Stomach (tissue), 9 donors: Measurements from ENCODE around the gene TBC1D30. TPM values are rescaled to one million over a fixed set of nuclear protein-coding genes. Genes with fewer than 3 reads are reported as not detected.
A peak's percentile ranks its signal among the peaks of the same experiment; 100 is the strongest.

Experiments
- DNase-seq, 2 donors: peaks; one replicate each; pipeline versions ENCODE4 v3.0.0 to v3.0.0-alpha.2; 2013 to 2019
- H3K27ac ChIP-seq, 5 donors: fragments of 200-600 bp in 4 of 5; sonication (generic) in 4 of 5; one replicate each; pipeline ENCODE4 v1.5.1; 2013 to 2019; ENCODE audit warnings: mild to moderate bottlenecking in 1 of 5, moderate library complexity in 1 of 5
- H3K27me3 ChIP-seq, 3 donors: fragments of 200-600 bp; sonication (generic); one replicate each; pipeline ENCODE4 v1.5.1; 2017 to 2019; ENCODE audit warnings: mixed run types in 1 of 3
- H3K36me3 ChIP-seq, 4 donors: fragments of 200-600 bp; sonication (generic); 1 replicate in 3 of 4; 2 replicates in 1 of 4; pipeline ENCODE4 v1.5.1; 2016 to 2019
- H3K4me1 ChIP-seq, 4 donors: fragments of 200-600 bp; sonication (generic); one replicate each; pipeline ENCODE4 v1.5.1; 2016 to 2019
- H3K4me3 ChIP-seq, 4 donors: fragments of 200-600 bp; sonication (generic) in 3 of 4; one replicate each; pipeline ENCODE4 v1.5.1; 2016 to 2019; ENCODE audit warnings: mild to moderate bottlenecking in 1 of 4
- H3K9me3 ChIP-seq, 4 donors: fragments of 200-600 bp; sonication (generic); one replicate each; pipeline ENCODE4 v1.5.1; 2016 to 2019
- EP300 ChIP-seq: sonication (generic); formaldehyde crosslinking; IDR thresholded peaks from one replicate; pipeline ENCODE4 v1.6.1; 2017; ENCODE audit warnings: antibody characterized with exemption
- POLR2A ChIP-seq, 4 donors: fragments of 450-650 bp; IDR thresholded peaks; one replicate each; pipeline ENCODE4 v1.6.1; 2016; ENCODE audit warnings: antibody characterized with exemption in 4 of 4, control low read depth in 2 of 4, mild to moderate bottlenecking in 1 of 4, moderate library complexity in 1 of 4
- POLR2AphosphoS5 ChIP-seq, 3 donors: sonication (generic); formaldehyde crosslinking; IDR thresholded peaks; one replicate each; pipeline ENCODE4 v1.6.1; 2016; ENCODE audit warnings: antibody characterized with exemption in 3 of 3
- WGBS, 5 donors: extraction: QIAGEN DNeasy Blood & Tissue Kit in 3 of 5; methylation state at CpG; one replicate each; pipeline versions ENCODE4 v1.1.5 to v1.1.7; 2013 to 2018; 5-methylcytosine and 5-hydroxymethylcytosine counted together
- intact Hi-C: fragments of 100-400 bp; cut with DNase I; formaldehyde crosslinking; loops from one replicate; pipeline ENCODE4 v1.15.1; 2023; ENCODE audit warnings: low total_unique reads
- polyA plus RNA-seq, 3 donors: library from polyadenylated mRNA; stranded (reverse); fragments of 200-250 nt; gene quantifications; one replicate each; pipeline ENCODE4 v1.2.3, GENCODE V29; 2013
- total RNA-seq, 5 donors: library from RNA; depleted of rRNA; stranded (reverse); fragments of >200 nt; gene quantifications; one replicate each; pipeline versions ENCODE4 v1.1.0 to v1.2.3, GENCODE V29; 2014 to 2016
- TF ChIP-seq, protein P1 (sequence below), 7 experiments: fragments of 450-650 bp in 4 of 7; fragments of 200-600 bp in 3 of 7; sonication (generic) in 3 of 7; IDR thresholded peaks; one replicate each; pipeline ENCODE4 v1.5.1; 2016 to 2019; ENCODE audit warnings: antibody characterized with exemption in 7 of 7, control low read depth in 2 of 7, mild to moderate bottlenecking in 1 of 7
- donor health status: healthy with polysubstance abuse.
- donor health status: Bipolar disorder and iron deficiency.
- donor health status: healthy.

TBC1D30 gene
- total and polyA plus RNA-seq, 8 donors: 1.8 to 41.1 (median 8.9) TPM

DNA sequence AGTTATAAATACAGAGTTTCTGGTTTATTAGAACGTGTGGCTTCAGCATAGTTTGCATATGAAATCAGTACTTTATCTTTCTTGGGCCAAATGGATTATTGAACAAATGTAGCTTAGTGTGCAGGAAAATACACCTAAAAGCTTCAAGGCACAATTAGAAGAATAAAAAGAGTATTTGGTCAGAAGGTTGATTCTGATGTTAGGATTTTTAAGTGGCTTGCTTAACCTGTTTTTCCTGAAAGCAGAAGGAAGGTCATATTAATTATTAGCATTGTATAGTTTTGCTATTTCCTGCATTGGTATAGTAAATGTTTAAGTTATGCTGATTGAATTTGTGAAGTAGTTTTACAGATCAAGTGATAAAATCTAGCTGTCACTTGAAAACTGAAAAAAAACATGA is 34.3 kb upstream of the TBC1D30 start:
- H3K4me3 ChIP-seq: no peak overlapping the region
- H3K4me1 ChIP-seq: peaks cover 0 to 9% (median 3%) of the 10 kb centered on the region in 4 donors
- H3K27me3 ChIP-seq: peaks cover 0 to 12% (median 0%) of the 10 kb centered on the region in 3 donors
- 28 to 48% (median 36%) methylated on average over 1 of the region's 1 CpG for WGBS, 5 donors
- H3K36me3 ChIP-seq: peaks cover 0 to 9% (median 4%) of the 10 kb centered on the region in 4 donors
- H3K9me3 ChIP-seq: no peaks in the 10 kb centered on the region
- intact Hi-C loops: no loop called here
- H3K27ac ChIP-seq: no peak overlapping the region
- peak in 1 of 2 donors; percentile 56 for DNase-seq
- no peak for TF ChIP-seq POLR2AphosphoS5 (IDR thresholded peaks at IDR 0.05)
- TF ChIP-seq EP300: no peak
- TF ChIP-seq POLR2A (IDR thresholded peaks at IDR 0.05): no peak
- TF ChIP-seq, protein P1, sequence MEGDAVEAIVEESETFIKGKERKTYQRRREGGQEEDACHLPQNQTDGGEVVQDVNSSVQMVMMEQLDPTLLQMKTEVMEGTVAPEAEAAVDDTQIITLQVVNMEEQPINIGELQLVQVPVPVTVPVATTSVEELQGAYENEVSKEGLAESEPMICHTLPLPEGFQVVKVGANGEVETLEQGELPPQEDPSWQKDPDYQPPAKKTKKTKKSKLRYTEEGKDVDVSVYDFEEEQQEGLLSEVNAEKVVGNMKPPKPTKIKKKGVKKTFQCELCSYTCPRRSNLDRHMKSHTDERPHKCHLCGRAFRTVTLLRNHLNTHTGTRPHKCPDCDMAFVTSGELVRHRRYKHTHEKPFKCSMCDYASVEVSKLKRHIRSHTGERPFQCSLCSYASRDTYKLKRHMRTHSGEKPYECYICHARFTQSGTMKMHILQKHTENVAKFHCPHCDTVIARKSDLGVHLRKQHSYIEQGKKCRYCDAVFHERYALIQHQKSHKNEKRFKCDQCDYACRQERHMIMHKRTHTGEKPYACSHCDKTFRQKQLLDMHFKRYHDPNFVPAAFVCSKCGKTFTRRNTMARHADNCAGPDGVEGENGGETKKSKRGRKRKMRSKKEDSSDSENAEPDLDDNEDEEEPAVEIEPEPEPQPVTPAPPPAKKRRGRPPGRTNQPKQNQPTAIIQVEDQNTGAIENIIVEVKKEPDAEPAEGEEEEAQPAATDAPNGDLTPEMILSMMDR (IDR thresholded peaks at IDR 0.05): no peak

DNA sequence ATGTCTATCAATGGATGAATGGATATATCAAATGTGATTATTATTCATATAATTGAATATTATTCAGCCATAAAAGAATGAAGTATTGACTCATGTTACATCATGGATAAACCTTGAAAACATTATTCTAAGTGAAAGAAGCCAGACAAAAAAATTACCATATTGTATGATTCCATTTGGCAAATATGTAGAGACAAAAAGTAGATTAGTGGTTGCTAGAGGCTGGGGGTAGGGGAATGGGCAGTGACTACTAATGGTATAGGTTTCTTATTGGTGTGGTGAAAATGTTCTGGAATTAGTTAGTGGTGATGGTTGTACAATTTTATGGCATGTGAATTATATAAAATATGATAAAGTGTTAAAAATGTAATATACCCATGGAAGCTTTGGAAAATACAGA is 33.4 kb upstream of the TBC1D30 start:
- H3K4me1 ChIP-seq: peaks cover 0 to 13% (median 6%) of the 10 kb centered on the region in 4 donors
- DNase-seq: no peak
- no peak for TF ChIP-seq POLR2A (IDR thresholded peaks at IDR 0.05)
- TF ChIP-seq, protein P1 (IDR thresholded peaks at IDR 0.05): no peak
- no peak for TF ChIP-seq EP300
- no peak for TF ChIP-seq POLR2AphosphoS5 (IDR thresholded peaks at IDR 0.05)
- peaks cover 0 to 5% (median 0%) of the 10 kb centered on the region in 3 donors for H3K27me3 ChIP-seq
- peaks cover 0 to 8% (median 4%) of the 10 kb centered on the region in 4 donors for H3K36me3 ChIP-seq
- H3K9me3 ChIP-seq: no peaks in the 10 kb centered on the region
- H3K4me3 ChIP-seq: no peak overlapping the region
- H3K27ac ChIP-seq: no peak overlapping the region
- intact Hi-C loops: no loop called here

DNA sequence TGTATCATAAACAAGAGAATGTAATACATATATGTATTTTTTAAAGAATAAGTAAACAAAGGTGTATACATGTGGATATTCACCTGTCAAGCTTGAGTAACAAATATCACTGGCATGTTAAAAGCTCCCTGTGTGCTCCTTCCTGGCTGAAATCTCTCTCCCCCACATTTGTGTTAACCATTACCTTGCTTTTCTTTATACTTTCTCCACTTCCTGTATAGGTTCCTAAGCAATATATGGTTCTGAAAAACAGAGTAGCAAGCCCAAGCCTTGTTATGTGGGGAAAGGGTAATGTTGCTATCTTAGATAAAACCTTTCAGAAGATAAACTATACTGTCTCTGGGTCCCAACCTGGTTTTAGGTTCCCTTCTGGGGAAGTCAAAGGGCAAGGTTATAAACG is 32.3 kb upstream of the TBC1D30 start:
- H3K27ac ChIP-seq: no peak overlapping the region
- DNase-seq: no peak
- H3K4me1 ChIP-seq: peaks cover 0 to 24% (median 11%) of the 10 kb centered on the region in 4 donors
- no peaks in the 10 kb centered on the region for H3K27me3 ChIP-seq
- TF ChIP-seq EP300 (no peak), POLR2AphosphoS5 (IDR thresholded peaks at IDR 0.05) (no peak), POLR2A (IDR thresholded peaks at IDR 0.05) (no peak)
- TF ChIP-seq, protein P1 (IDR thresholded peaks at IDR 0.05): no peak
- 38 to 67% (median 61%) methylated on average over 1 of the region's 1 CpG for WGBS, 5 donors
- no peaks in the 10 kb centered on the region for H3K9me3 ChIP-seq
- intact Hi-C loops: no loop called here
- H3K4me3 ChIP-seq: no peak overlapping the region
- H3K36me3 ChIP-seq: no peaks in the 10 kb centered on the region

DNA sequence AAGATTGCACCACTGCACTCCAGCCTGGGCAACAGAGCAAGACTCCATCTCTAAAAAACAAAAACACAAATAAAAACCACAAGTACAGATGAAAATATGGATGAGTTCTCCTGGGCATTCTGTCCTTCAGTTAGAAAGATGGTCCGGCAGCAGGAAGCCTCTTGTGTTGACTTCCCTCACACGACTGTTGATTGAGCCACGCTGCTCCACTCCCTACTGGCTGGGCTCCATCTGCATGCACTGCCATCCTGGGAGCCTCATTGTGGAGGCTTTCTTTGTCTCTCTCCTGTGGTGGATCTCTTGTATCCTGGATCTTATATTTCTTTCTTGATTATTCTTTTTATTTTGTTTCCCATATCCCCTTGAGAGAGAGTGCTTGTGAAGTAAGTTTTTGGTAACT is 30.8 kb upstream of the TBC1D30 start:
- WGBS, 5 donors: 26 to 59% (median 35%) methylated on average over 3 of the region's 3 CpGs

More for the DNA sequence above, 30.8 kb upstream of the TBC1D30 start:
- no peaks in the 10 kb centered on the region for H3K9me3 ChIP-seq
- intact Hi-C loops: no loop called here
- no peak for TF ChIP-seq POLR2AphosphoS5 (IDR thresholded peaks at IDR 0.05)
- TF ChIP-seq EP300: no peak
- no peak for TF ChIP-seq POLR2A (IDR thresholded peaks at IDR 0.05)
- TF ChIP-seq, protein P1 (IDR thresholded peaks at IDR 0.05): no peak
- H3K27ac ChIP-seq: no peak overlapping the region
- no peaks in the 10 kb centered on the region for H3K36me3 ChIP-seq
- H3K4me1 ChIP-seq: peaks cover 0 to 27% (median 13%) of the 10 kb centered on the region in 4 donors
- no peak overlapping the region for H3K4me3 ChIP-seq
- no peaks in the 10 kb centered on the region for H3K27me3 ChIP-seq
- peak in 1 of 2 donors; percentile 40 for DNase-seq
